GM21367 (cell line): ENCODE results near the gene PAX5.

Source experiments
- ATAC-seq: cut with Tn5 transposase; IDR thresholded peaks from one replicate; pipeline ENCODE4 v1.9.1; 2021; ENCODE audit not compliant: unreplicated experiment

PAX5 gene

DNA sequence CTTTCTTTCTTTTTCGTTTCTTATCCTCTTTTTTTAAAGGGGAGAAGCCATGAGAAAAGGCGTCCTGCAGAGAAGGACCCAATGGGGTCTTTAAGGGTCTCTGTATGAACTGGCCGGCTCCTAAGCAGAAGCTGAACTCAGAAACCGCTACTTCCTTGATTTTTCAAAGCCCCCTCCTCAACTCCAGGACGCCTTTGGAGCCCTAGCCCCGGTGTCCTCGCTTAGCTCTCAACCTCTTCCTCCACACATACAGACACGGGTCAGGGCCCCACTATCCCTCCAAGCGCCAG, 8.3 kb downstream of the PAX5 start:
- ATAC-seq = no peak

DNA sequence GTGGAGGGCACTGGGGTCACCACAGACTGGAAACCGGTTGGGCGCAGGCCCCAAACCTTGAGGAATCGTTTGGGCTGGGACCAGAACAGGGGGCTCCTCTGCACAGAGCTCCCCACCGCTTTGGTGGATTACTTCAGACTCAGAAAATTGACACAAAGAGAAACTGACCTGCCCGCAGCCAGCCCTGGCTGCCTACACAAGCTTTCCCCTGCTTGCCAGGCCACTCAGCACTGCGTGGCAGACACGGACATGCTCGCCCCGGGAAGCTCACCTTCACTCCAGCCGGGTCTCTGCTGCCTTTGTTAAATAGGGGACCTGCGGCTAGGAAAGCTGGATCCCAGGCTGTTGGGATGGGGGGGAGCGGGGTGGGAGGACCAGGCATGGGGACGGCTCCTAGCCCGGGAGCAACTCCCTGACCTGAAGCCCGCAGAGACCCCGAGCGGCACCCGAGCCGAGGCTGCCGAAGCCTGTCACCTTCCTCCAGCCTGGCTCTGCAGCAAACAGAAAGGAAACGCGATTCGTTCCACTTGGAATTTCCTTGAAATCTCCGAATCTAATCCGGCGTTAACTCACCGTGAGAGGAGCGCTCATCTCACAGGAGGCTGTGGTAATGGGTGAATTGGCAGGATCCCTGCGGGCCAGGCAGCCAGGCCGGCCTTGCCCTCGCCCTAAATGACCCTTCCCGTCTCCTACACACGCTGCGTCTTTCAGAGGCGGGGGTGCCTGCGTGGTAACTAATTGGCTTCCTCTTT, 8.8 kb downstream of the PAX5 start:
- no peak for ATAC-seq

GRCh38 chr9:37017546-37017945, 16.5 kb downstream of the PAX5 start:
- no peak for ATAC-seq

DNA sequence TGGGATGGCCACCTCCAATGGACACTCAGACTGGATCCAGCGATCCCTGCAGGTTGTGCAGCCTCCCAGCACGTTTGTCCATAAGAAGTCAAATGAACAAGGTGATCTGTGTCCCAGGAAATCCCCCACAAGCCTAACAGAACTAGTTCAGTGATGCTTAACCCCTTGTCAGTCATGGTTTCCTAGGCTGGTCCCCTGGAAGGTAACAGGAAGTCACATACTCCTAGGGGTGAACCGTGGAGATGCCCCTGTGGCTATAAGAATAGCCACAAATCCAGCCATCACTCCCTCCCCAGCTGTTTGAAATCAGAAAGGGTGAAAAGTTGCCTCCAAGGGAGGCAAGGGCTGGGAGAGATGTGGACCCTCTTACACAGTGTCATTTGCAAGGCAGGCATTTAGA, 22.5 kb downstream of the PAX5 start:
- ATAC-seq = no peak

- no peak for ATAC-seq
Observed at GRCh38 chr9:37010976-37011375, 23.1 kb downstream of the PAX5 start.

DNA sequence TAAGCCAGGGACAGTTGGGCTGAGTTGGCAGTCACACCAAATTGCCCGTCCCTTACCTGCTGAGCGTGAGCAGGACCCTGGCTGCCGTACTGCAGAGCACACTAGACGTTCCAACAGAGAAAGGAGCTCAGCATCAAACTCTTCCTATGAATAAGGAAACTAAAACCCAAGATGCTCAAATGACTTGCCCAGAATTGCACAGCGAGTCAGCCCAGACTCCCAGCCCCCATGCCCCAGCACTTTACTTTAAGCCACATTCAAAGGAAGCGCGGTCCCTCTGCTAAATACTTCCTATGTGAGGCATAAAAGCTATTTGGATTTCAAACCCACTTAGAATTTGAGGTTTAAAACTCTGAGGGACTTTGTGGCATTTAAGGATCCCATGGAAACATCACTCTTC, 23.9 kb downstream of the PAX5 start:
- ATAC-seq = no peak

DNA sequence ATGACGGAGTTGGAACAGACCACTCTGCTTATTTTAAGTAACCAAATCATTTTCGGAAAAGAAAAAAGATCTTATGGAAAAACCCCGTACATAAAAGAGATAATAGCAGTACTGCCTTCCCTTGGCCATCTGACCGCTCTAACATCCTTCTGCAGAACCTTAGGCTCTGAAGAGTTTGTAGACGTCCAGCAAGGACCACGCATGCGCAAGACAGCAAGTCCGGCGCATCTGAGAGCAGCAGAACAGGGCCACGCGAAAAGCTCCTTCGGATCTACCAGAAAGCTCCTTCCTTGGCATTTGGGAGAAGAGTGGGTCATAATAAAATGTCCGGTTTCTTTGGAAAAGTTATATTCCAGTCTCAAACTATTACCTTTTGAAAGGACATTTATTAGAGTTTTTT, 26.8 kb downstream of the PAX5 start:
- no peak for ATAC-seq

- ATAC-seq = no peak
Observed at GRCh38 chr9:37005517-37006140, 28.4 kb downstream of the PAX5 start.

DNA sequence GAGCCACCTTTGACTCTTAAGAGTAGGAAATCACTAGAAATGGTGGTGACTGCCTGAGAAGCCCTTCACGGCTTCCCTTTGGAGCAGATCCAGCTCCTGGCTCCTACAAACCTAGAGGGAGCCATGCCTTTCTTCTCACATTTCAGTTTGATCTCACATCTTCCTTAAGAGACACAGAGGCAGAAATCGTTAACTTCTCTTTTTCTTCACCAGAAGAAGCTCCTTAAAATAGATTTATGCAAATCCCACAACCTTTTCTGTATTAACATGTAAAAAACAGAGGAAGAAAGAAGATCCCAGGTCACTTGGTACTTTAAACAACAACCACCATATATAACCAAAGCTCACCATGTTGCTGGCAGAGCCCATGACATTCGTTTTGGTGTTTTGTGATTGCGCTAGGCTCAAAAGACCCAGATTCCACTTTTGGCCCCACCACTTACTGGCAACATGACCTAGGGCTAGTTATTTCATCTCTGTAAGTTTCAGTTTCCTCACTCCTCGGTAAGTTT, 29.6 kb downstream of the PAX5 start:
- ATAC-seq = no peak

DNA sequence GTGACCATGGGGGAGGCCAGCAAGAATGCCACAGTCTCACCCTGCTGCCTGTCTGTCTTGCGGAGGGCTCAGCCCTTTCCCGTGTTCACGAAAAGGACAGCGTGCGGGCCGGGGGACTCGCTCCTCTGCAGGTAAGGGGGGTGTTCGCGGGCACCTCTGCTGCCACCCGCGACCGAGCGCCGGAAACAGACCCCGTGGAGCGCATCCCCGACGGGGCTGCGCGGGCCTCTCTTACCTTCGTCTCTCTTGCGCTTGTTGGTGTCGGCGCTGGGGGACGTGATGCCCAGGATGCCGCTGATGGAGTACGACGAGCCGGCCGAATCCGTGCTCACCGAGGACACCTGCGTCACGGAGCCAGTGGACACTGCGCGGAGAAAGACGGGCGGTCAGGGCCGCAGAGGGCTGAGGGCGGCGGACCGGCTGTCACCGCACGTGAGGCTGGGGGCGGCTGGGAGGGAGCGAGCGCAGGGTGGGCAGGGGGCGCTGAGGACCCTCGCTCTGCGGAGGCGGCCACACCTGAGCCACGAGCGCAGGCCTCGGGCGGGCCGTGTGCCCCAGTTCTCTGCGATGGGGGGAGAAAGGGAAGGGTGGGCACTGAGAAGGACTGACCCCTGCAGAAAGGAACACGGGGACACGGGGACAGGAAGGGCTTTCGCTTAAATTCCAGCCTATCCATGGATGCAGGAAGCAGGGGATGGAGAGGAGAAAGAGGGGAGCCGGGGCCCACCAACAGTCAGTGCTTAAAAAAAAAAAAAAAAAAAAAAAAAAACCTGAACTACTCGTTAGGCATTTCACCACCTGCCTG, 31.5 kb downstream of the PAX5 start:
- ATAC-seq = no peak

DNA sequence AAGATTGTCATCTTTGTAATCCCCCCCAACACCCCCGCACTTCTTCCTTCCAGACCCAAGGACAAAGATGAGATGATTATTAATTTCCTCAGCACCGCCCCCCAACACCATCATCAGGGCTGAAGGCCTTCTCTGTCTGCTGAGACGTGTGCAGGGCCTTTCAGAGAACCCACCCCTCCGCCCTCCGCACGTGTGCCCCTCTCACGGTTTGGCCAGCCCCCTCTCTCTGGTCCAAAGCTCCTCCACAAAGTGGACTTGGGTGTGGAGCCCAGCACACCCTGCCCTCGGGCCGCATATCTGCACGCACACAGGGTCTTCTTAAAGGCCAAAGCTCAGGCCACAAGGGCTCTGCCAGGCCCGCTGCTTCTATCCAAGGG, 32.0 kb downstream of the PAX5 start:
- no peak for ATAC-seq

DNA sequence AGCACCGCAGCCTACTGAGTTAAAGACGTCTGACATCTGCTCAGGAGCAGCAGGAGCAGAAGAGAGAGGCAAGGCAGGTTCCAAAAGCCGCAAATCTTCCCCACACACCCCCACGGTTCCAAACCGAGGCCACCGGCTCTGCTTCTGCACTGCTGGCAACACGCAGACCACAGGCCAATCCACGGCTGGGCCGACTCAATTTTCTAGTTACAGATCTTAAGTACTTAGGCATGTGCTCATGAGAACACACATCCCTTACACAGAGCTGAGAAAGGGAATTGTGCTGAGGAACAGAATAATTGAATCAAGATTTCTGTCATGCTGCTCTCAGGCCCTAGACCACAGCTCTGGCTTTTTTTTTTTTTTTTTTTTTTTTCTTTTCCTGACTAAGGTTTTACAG, 32.6 kb downstream of the PAX5 start:
- no peak for ATAC-seq

DNA sequence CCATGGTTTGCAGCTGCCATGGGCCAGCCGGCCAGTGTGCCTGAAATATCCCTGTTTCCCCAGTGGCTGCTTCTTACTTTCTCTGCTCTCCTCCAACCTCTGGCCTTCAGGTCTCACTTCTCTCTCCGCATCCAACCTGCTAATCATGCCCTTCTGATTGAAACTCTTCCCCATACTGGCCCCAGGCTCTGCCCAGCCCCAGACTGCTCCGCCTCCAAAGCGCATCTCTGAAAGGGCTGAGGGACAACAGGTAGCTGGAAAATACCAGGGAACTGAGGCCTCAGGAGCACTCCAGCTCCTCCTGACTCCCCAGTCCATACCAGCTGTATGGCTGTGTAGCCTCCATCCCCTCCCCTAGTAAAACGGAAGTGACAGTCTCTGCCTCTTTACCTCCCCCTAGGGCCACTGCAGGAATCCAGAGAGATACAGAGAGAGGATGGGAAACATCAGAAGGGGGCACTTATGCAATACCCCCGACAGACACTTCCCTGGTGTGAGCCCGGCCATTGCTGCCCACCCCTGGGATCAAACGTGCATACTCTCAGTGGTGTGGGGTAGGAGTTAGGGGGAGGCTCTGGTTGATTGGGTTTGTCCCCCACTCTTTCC, 34.2 kb downstream of the PAX5 start:
- no peak for ATAC-seq

DNA sequence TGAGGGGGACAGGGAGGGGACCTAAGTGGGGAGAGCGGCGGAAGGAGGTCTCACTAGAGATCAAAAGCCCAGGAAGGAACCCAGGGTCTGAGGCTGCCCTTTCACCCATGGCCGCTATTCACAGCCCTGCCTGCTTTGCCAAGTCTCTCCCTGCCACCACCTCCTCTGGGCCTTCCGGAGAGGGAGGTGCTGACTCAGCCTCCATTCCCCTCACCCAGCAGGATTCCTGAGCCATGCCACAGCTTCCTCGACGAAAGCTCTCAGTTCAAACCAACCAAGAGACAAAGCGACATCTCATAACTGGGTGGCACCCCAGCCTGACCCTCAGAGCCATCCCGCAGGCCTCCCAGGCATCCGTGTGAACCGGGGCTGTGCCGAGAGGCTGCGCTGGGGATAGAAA, 36.7 kb downstream of the PAX5 start:
- ATAC-seq = no peak

GRCh38 chr9:36996706-36997086, 37.4 kb downstream of the PAX5 start:
- no peak for ATAC-seq

DNA sequence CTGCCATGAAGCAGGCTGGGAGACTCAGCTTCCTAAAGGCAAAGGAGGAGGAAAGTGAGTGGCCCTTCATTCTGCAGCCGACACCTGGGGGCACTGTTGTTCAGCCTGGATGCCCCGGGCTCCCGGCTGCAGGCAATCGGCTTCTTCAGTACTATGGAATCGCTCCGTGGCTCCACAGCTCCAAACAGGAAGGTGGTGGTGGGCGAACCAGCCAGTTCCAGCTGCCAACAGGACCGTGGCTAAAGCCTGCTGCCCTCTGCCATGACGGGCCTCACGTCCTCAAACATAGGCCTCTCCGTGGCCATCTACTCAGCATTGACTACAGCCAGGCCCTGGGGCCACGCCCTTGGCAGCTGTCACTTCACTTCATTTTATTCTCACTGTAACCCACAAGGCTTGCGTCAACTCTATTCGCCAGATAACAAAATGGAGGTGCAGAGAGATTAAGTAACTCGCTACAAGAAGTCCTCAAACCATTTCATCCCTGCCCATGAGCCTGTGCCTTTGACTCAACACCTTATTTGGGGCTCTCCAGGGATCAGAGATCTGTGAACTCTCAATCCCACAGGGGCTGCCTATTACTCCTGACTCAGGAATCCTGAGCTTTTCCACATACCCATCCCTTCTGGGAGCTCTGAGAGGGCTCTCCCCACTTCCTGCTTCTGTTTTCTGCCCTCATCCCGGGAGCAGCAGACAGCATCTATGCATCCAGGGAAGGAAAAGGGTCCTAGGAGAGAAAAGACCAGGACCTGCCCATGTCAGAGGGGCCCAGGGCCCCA, 38.0 kb downstream of the PAX5 start:
- no peak for ATAC-seq

DNA sequence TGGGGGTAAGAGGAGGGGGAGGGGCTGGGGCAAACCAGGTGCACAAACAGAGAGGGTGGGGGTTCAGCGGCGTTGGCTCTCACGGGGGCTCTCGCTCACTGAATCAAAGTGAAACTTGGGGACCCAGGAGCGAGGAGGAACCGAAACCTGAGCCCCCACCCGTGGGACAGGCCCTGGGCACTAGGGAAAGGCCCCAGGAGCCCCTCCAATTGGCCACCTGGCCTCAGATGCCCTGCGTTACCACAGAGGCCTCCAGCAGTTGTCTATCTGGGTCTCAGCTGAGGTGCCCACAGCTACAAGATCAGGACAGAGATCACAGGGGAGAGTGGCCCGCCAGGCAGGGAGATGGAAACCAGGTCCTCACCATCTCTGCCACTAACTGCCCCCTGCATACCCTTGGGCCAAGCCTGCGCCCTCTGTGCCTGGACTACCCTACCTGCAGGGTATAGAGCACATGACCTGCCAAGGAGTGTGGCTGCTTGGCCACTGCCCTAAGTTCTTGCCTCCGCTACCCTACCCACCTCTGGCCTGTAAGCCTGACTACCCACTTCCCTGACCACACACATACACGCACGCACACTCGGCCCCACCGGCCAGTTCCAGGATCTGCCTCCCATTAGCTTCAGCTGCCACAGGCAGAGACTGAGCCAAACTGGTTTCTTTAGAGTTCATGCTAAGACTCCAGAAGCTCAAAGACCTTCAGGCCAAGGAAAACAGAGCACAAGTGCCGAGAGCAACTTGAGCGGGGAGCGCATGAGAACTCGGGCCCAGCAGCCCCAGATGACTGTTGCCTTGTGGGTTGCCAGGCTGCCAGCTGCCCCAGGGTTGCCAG, 39.9 kb downstream of the PAX5 start:
- peak; percentile 44 for ATAC-seq

GRCh38 chr9:36992501-36993316, 41.4 kb downstream of the PAX5 start:
- no peak for ATAC-seq

DNA sequence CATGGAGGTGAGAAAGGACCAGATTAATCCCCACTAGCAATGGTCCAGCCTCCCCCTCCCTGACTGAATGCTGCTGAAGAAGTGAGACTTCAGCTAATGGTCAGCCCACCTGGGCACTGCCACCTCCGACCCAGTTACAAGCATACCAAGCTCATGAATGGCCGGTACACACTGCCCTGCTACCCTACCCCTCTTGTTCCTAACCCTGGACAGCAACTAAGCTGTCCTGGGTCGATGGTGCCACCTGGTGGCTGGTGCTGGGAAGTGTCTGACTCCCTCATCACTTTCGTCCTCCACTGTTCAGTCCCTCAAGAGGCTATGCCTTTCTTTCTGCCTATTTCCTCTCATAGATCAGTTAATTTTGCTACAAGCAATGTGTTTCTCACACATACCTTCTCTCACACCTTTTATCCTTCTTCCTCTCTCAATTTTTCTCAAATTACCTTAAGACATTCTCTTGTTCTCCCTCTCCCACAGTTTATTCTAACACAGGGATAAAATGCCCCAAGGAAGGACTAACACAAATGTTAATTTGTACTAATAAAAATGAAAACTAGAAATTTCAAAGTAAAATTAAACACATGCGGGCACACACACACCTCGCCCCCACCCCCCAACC, 42.4 kb downstream of the PAX5 start:
- ATAC-seq = no peak
